GM18520 (cell line): ENCODE results near the gene SLC25A4.
A peak's percentile ranks its signal among the peaks of the same experiment; 100 is the strongest.

Experiments used
- ATAC-seq: cut with Tn5 transposase; IDR thresholded peaks from one replicate; pipeline ENCODE4 v1.9.1; 2021; ENCODE audit not compliant: unreplicated experiment

The SLC25A4 gene

GRCh38 chr4:185119927-185120630 is 23.0 kb upstream of the SLC25A4 start:
- ATAC-seq, result no peak

DNA sequence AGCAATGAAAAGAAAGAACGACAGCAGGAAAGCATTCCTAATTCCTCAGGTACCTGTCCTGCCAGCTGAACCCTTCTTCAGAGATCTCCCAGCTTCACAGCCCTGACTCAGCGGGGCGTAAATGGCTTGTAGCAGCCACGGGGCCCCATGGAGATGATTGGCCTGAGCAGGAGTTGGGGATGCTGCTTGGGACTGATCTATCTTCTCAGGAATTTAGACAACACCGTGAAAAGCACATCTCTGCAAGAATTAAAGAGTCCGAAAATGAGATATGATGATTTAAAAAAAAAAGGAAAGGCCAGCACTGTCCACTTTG is 22.5 kb upstream of the SLC25A4 start:
- no peak for ATAC-seq

- peak; percentile 68 for ATAC-seq
These were observed 20.3 kb upstream of the SLC25A4 start for GRCh38 chr4:185122681-185123345.

DNA sequence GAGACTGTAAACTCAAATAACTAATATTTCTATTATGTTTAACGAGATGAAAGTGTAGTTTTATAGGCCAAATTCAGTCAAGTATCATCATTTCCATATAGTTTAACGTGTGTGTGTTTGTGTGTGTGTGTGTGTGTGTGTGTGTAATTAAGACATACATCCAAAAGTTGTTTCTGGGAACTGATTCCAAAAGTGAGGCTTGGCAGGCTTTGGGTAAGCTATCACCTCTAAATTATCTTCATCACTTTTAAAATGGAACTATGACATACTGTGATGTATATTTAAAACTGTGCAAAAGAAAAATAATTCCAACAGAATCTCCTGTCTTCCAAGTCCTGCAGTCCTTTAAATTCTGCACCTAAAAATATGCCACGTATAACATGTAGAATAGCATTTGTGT is 19.1 kb upstream of the SLC25A4 start:
- no peak for ATAC-seq

DNA sequence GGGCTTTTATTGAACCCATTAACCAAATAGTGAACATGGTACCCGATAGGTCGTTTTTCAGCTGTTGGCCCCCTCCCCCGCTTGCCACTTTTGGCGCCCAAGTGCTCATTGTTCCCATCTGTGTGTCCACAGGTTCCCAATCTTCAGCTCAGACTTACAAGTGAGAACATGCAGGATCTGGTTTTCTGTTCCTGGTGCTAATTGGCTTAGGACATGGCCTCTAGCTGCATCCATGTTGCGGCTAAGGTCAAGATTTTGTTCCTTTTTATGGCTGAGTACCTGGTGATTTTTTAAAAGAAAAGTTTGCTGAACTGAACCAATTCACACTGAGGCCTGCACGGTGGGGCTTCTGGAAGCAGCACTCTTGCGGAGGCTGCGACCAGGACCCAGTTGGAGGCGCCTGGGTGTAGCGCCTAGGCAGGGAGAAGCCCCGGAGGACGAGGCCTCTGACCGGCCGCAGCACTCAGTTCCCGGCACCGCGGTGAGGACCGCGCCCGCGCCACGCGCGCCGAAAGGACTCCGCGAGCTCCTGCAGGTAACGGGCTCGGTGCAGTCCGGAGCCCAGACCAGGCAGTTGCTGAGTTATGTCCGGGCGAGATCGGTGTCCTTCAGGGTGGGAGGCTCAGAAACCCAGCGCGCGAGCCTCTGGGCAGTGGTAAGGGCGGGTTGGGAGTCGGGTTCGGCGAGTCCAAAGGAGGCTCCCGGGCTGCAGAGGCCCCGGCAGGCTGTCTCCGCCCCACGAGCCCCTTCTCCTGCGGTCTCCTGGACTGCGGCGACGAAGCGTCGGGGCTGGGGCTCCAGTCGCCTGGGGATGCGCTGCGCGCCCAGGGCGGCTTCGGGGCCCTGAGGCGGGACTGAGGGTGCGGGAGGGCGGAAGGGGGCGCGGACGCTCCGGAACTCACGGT is 15.8 kb upstream of the SLC25A4 start:
- no peak for ATAC-seq

DNA sequence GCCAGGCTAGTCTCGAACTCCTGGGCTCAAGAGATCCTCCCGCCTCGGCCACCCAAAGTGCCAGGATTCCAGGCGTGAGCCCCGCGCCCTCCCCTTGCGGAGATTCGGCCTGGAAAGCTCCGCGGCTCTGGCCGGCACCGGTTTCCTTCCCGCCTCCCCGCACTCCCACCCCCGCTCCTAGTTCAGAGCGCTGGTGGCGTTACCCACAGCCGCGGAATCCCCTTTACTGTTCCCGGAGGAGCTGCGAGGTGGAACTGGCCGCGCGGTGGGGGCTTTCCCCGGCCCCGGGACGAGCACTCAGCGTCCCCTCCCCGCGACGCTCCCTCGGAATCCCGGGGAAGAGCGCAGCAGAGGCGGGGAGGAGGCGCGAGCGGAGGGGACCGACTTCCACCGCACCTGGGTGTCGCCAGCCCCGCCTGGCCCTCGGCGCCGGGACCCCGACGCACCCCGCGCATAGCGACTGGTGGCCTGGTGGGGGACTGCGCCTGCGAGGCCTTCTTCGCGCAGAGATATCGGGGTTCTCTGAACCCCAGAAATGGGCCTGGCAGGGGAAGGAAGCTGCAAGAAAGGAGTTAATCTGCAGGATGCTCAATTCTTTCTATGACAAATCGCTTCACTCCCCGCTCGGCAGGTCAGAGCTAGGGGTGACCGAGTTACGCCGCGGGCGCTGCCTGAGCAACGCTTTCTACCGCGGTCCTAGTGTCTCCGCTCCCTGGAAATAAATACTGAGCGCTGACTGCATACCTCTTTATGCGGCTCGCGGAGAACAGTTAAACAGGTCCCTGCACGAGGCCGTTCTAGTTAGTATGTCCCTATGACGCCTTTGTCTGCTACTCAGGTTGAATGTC is 14.6 kb upstream of the SLC25A4 start:
- ATAC-seq, result no peak

- ATAC-seq, result no peak
These were observed 8.7 kb upstream of the SLC25A4 start for GRCh38 chr4:185134307-185134869.

- no peak for ATAC-seq
These were observed 5.7 kb upstream of the SLC25A4 start for GRCh38 chr4:185137233-185137925.

- no peak for ATAC-seq
These were observed 4.9 kb upstream of the SLC25A4 start for GRCh38 chr4:185138161-185138560.

DNA sequence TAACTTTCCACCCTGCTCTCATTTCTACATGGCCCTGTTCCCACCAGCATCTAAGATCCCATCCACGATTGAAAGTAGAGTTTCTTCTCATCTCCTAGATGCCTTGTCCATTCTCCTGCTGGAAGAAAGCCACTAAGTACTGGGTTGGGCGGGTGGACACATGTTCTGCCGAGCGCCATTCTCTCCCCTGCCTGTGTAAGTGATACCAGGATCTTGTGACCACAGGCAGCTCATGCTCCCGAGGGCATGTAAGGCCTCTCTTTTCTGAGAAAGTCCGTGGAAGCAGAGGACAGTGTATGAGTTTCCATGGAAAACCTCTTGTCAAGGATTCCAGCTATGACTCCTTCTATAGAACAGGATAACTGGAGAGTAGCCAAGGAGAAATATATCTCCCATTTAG is 3.3 kb upstream of the SLC25A4 start:
- no peak for ATAC-seq

DNA sequence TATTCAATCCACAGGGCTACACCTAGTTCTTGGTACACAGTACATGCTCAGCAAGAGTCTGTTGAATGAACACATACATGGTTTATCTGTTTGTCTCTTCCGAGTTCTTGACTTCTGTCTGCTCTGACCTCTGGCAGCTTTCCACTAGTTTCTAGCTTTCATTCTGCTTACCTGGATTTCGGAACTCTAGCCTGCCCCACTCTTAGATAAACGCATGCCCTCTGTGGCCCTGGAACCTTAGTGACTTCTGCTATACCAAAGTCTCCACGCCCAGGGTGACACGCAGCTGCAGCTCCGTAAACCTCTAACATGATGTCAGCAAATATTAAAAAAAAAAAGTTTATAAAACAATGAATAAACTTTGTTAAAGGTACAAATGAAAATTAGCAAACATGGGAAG is 1.3 kb upstream of the SLC25A4 start:
- no peak for ATAC-seq

- ATAC-seq, result no peak
These were observed 528 bp upstream of the SLC25A4 start for GRCh38 chr4:185142564-185142911.

GRCh38 chr4:185143601-185143969 is 519 bp downstream of the SLC25A4 start:
- ATAC-seq, result no peak

DNA sequence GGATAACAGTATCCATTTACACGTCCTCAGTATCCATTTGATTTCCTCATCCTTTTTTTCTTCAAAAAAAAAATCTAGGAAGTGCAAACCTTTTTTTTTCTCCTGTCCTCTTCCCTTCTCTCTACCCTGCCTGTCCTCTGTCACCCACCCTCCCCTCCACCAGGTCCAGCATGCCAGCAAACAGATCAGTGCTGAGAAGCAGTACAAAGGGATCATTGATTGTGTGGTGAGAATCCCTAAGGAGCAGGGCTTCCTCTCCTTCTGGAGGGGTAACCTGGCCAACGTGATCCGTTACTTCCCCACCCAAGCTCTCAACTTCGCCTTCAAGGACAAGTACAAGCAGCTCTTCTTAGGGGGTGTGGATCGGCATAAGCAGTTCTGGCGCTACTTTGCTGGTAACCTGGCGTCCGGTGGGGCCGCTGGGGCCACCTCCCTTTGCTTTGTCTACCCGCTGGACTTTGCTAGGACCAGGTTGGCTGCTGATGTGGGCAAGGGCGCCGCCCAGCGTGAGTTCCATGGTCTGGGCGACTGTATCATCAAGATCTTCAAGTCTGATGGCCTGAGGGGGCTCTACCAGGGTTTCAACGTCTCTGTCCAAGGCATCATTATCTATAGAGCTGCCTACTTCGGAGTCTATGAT is 1.7 kb downstream of the SLC25A4 start:
- no peak for ATAC-seq

GRCh38 chr4:185145572-185145971 is 2.5 kb downstream of the SLC25A4 start:
- ATAC-seq, result no peak

- no peak for ATAC-seq
These were observed 6.3 kb downstream of the SLC25A4 start for GRCh38 chr4:185149392-185149791.

- ATAC-seq, result no peak
These were observed 8.2 kb downstream of the SLC25A4 start for GRCh38 chr4:185151296-185151695.

- ATAC-seq, result peak; percentile 83
These were observed 22.6 kb downstream of the SLC25A4 start for GRCh38 chr4:185165605-185166063.

- ATAC-seq, result no peak
These were observed 24.2 kb downstream of the SLC25A4 start for GRCh38 chr4:185167234-185167633.
